Neuronal stem cell (in vitro differentiated cells): ENCODE measurements around the gene STAT5B.

ENCODE experiments used
- DNase-seq: peaks from one replicate; pipeline ENCODE4 v3.0.0-alpha.2; 2013; ENCODE audit warnings: low spot score
- H2AFZ ChIP-seq: one replicate; pipeline ENCODE4 v1.6.1; 2013; ENCODE audit warnings: mild to moderate bottlenecking, low read length, inconsistent platforms
- H2AK5ac ChIP-seq: 2 replicates; pipeline ENCODE4 v1.6.1; 2013; ENCODE audit warnings: low read depth, mild to moderate bottlenecking, inconsistent platforms, low read length, moderate library complexity, mixed read lengths
- H2BK120ac ChIP-seq: 2 replicates; pipeline ENCODE4 v1.6.1; 2013; ENCODE audit warnings: low read depth, mild to moderate bottlenecking, inconsistent platforms, low read length, moderate library complexity, mixed read lengths
- H2BK12ac ChIP-seq: one replicate; pipeline ENCODE4 v1.6.1; 2013; ENCODE audit warnings: low read length, inconsistent platforms
- H2BK15ac ChIP-seq: 2 replicates; pipeline ENCODE4 v1.6.1; 2013; ENCODE audit warnings: mild to moderate bottlenecking, low read length, inconsistent platforms, mixed read lengths
- H2BK5ac ChIP-seq: one replicate; pipeline ENCODE4 v1.6.1; 2013; ENCODE audit warnings: inconsistent platforms, mild to moderate bottlenecking, low read length, moderate library complexity
- H3K14ac ChIP-seq: one replicate; pipeline ENCODE4 v1.6.1; 2013; ENCODE audit warnings: low read length, inconsistent platforms
- H3K18ac ChIP-seq: 2 replicates; pipeline ENCODE4 v1.6.1; 2013; ENCODE audit warnings: low read length, inconsistent platforms
- H3K23ac ChIP-seq: 2 replicates; pipeline ENCODE4 v1.6.1; 2013; ENCODE audit warnings: low read depth, mild to moderate bottlenecking, mixed read lengths, low read length, inconsistent platforms; ENCODE audit not compliant: poor library complexity
- H3K27ac ChIP-seq: replicated peaks from 3 replicates; pipeline ENCODE4 v1.5.1; 2013; ENCODE audit warnings: low read length, inconsistent platforms
- H3K27me3 ChIP-seq, 3 experiments: 2 replicates each; pipeline ENCODE4 v1.6.1; 2013; ENCODE audit warnings: low read length in 3 of 3, mild to moderate bottlenecking in 2 of 3, inconsistent platforms in 1 of 3, low read depth in 1 of 3, mixed read lengths in 1 of 3, moderate library complexity in 1 of 3; ENCODE audit not compliant: control insufficient read depth in 3 of 3, insufficient read depth in 3 of 3
- H3K36me3 ChIP-seq, 2 donors: replicated peaks in 1 of 2; 2 replicates each; pipeline ENCODE4 v1.6.1; 2013; ENCODE audit warnings: low read length in 2 of 2; ENCODE audit not compliant: control insufficient read depth in 2 of 2, insufficient read depth in 2 of 2
- H3K4ac ChIP-seq: 2 replicates; pipeline ENCODE4 v1.6.1; 2013; ENCODE audit warnings: inconsistent platforms, mild to moderate bottlenecking, low read length, moderate library complexity
- H3K4me1 ChIP-seq, 2 donors: 1 replicate in 1 of 2; 2 replicates in 1 of 2; pipeline ENCODE4 v1.6.1; 2013; ENCODE audit warnings: low read length in 2 of 2, low read depth in 1 of 2; ENCODE audit not compliant: control insufficient read depth in 2 of 2, insufficient read depth in 1 of 2
- H3K4me2 ChIP-seq: one replicate; pipeline ENCODE4 v1.6.1; 2013; ENCODE audit warnings: mild to moderate bottlenecking, low read length, inconsistent platforms; ENCODE audit not compliant: insufficient read depth, poor library complexity, severe bottlenecking
- H3K4me3 ChIP-seq, 2 donors: 2 replicates each; pipeline ENCODE4 v1.5.1; 2013; ENCODE audit warnings: low read length in 2 of 2, mild to moderate bottlenecking in 2 of 2, inconsistent platforms in 1 of 2, moderate library complexity in 1 of 2
- H3K79me1 ChIP-seq: one replicate; pipeline ENCODE4 v1.6.1; 2013; ENCODE audit warnings: low read depth, mild to moderate bottlenecking, inconsistent platforms, low read length, moderate library complexity
- H3K9ac ChIP-seq: one replicate; pipeline ENCODE4 v1.6.1; 2013; ENCODE audit warnings: mild to moderate bottlenecking, low read depth, low read length, inconsistent platforms; ENCODE audit not compliant: poor library complexity
- H3K9me3 ChIP-seq, 2 donors: replicated peaks in 1 of 2; 2 replicates each; pipeline versions ENCODE3 to v1.6.1; 2013; ENCODE audit warnings: low read length in 2 of 2, mild to moderate bottlenecking in 2 of 2, inconsistent platforms in 1 of 2, low read depth in 1 of 2, mixed read lengths in 1 of 2, moderate library complexity in 1 of 2; ENCODE audit not compliant: control insufficient read depth in 2 of 2, insufficient read depth in 1 of 2
- H4K8ac ChIP-seq: one replicate; pipeline ENCODE4 v1.6.1; 2013; ENCODE audit warnings: low read depth, mild to moderate bottlenecking, inconsistent platforms, low read length, moderate library complexity
- H4K91ac ChIP-seq: one replicate; pipeline ENCODE4 v1.6.1; 2013; ENCODE audit warnings: low read length, low read depth, mild to moderate bottlenecking, inconsistent platforms; ENCODE audit not compliant: poor library complexity
- WGBS, 2 donors: extraction: QIAGEN DNeasy Blood & Tissue Kit; methylation state at CpG; one replicate each; pipeline ENCODE4 v1.1.7; 2013; ENCODE audit warnings: missing lambda C conversion rate in 2 of 2, mixed read lengths in 1 of 2; ENCODE audit not compliant: insufficient read length in 2 of 2, insufficient replicate concordance in 1 of 2; ENCODE audit errors: extremely low coverage in 2 of 2; 5-methylcytosine and 5-hydroxymethylcytosine counted together

STAT5B gene

GRCh38 chr17:42180922-42181850, 95.0 kb downstream of the STAT5B start, which contains the start of gene KCNH4:
TSS of gene KCNH4 (minus strand) at chr17:42181142. CDS start at chr17:42180945, 197 bp downstream.
- no peak within 1 kb of the TSS for H2AK5ac ChIP-seq
- no peak within 1 kb of the TSS for H2BK120ac ChIP-seq
- H3K36me3 ChIP-seq, result no peaks in the 10 kb centered on the region
- DNase-seq, result no peak
- H3K14ac ChIP-seq, result no peak within 1 kb of the TSS
- H2BK12ac ChIP-seq, result no peak within 1 kb of the TSS
- H4K91ac ChIP-seq, result no peak within 1 kb of the TSS
- peak within 1 kb of the TSS; percentile 22 for H3K4me2 ChIP-seq
- peak within 1 kb of the TSS in 1 of 2 donors; percentile 25 for H3K4me3 ChIP-seq
- no peak within 1 kb of the TSS for H3K4ac ChIP-seq
- peaks cover 19 to 21% of the 10 kb centered on the region in 2 donors for H3K4me1 ChIP-seq
- peak within 1 kb of the TSS; percentile 80 for H2AFZ ChIP-seq
- H3K27me3 ChIP-seq, result peaks cover 15 to 62% (median 52%) of the 10 kb centered on the region in 3 experiments
- H3K9ac ChIP-seq, result no peak within 1 kb of the TSS
- peaks cover 0 to 2% of the 10 kb centered on the region in 2 donors for H3K9me3 ChIP-seq
- H4K8ac ChIP-seq, result no peak within 1 kb of the TSS
- H3K18ac ChIP-seq, result no peak within 1 kb of the TSS
- no peaks in the 10 kb centered on the region for H3K79me1 ChIP-seq
- no peak within 1 kb of the TSS for H3K27ac ChIP-seq
- no CpG with 5 or more reads among the region's 60 CpGs for WGBS, 2 donors
- H3K23ac ChIP-seq, result peak within 1 kb of the TSS; percentile 56
- H2BK15ac ChIP-seq, result no peak within 1 kb of the TSS
- no peak within 1 kb of the TSS for H2BK5ac ChIP-seq

DNA sequence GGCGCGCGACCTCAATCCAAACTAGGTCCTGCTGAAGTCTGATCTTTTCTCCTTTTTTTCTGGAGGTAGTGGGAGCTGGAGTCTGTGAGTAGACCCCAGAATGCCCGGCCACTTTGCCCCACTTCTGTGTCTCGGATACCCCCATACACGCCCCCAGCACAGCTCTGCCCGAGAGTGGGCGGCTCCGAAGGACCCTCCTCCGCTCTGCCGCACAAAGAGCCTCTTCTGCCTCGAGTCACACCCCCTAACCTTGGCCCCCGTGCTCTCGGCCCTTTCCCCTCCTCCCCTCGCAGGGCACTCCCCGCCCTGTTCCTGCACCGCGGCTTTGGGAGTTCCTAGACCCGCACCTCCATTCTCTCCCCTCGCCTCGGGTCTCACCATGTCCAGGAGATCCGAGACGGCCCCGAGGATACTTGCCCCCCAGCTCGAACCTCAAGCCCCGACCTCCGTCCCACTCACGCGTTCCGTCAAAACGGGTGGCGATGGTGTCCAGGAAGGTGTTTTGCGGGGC, 95.7 kb downstream of the STAT5B start:
- Histone ChIP-seq H2AFZ (peak overlapping the region; percentile 80), H3K4me2 (peak overlapping the region; percentile 22), H2BK15ac (no peak overlapping the region), H3K23ac (peak overlapping the region; percentile 56), H2BK5ac (no peak overlapping the region), H2BK12ac (no peak overlapping the region), H3K27ac (no peak overlapping the region), H3K18ac (no peak overlapping the region), H4K8ac (no peak overlapping the region), H2BK120ac (no peak overlapping the region), H3K4me1 (peaks cover 14 to 16% of the 10 kb centered on the region in 2 donors), H3K36me3 (no peaks in the 10 kb centered on the region), H2AK5ac (no peak overlapping the region), H3K79me1 (no peaks in the 10 kb centered on the region), H3K9ac (no peak overlapping the region), H3K4me3 (peak overlapping the region in 1 of 2 donors; percentile 25), H3K27me3 (peaks cover 15 to 62% (median 55%) of the 10 kb centered on the region in 3 experiments), H3K9me3 (peaks cover 0 to 2% of the 10 kb centered on the region in 2 donors), H3K14ac (no peak overlapping the region), H3K4ac (no peak overlapping the region), H4K91ac (no peak overlapping the region)
- WGBS, 2 donors, result no CpG with 5 or more reads among the region's 33 CpGs
- no peak for DNase-seq

GRCh38 chr17:42179911-42180410, 96.2 kb downstream of the STAT5B start:
- H3K18ac ChIP-seq, result no peak overlapping the region
- DNase-seq, result peak; percentile 63
- no peak overlapping the region for H3K4ac ChIP-seq
- peak overlapping the region; percentile 12 for H3K9ac ChIP-seq
- H3K4me1 ChIP-seq, result peaks cover 11% of the 10 kb centered on the region in 2 donors
- H2AK5ac ChIP-seq, result no peak overlapping the region
- no peak overlapping the region for H2BK120ac ChIP-seq
- H3K4me2 ChIP-seq, result no peak overlapping the region
- no peak overlapping the region for H4K8ac ChIP-seq
- peaks cover 15 to 63% (median 53%) of the 10 kb centered on the region in 3 experiments for H3K27me3 ChIP-seq
- no peak overlapping the region for H3K27ac ChIP-seq
- peak overlapping the region; percentile 49 for H3K23ac ChIP-seq
- H4K91ac ChIP-seq, result no peak overlapping the region
- H2AFZ ChIP-seq, result peak overlapping the region; percentile 80
- no CpG with 5 or more reads among the region's 20 CpGs for WGBS, 2 donors
- no peak overlapping the region for H2BK12ac ChIP-seq
- no peak overlapping the region for H2BK5ac ChIP-seq
- H3K36me3 ChIP-seq, result no peaks in the 10 kb centered on the region
- H3K14ac ChIP-seq, result no peak overlapping the region
- H3K79me1 ChIP-seq, result no peaks in the 10 kb centered on the region
- H3K9me3 ChIP-seq, result peaks cover 0 to 2% of the 10 kb centered on the region in 2 donors
- H2BK15ac ChIP-seq, result no peak overlapping the region
- no peak overlapping the region for H3K4me3 ChIP-seq

DNA sequence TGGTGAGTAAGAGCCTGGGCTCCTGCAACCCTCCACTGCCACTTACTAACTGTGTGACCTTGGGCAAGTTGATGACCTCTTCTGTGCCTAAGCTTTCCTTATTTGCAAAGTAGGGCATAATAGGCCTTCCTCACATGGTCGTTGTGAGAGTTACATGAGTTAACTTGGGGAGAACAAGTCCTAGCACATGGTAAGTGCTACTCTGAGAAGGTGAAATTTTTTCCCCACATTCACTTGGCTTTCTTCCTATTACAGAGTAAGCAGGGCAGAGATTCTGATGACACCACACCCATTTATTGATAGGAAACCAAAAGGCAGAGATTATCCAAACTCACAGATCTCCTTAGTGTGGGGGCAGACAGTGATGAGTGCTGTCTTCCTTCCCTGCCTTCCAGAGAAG, 96.9 kb downstream of the STAT5B start:
- Histone ChIP-seq H2AFZ (no peak overlapping the region), H2BK12ac (no peak overlapping the region)

More for the DNA sequence above, 96.9 kb downstream of the STAT5B start:
- H3K27ac ChIP-seq, result no peak overlapping the region
- no CpG with 5 or more reads among the region's 1 CpG for WGBS, 2 donors
- H3K27me3 ChIP-seq, result peaks cover 15 to 57% (median 53%) of the 10 kb centered on the region in 3 experiments
- no peak overlapping the region for H3K4me3 ChIP-seq
- no peak overlapping the region for H3K4me2 ChIP-seq
- H2BK120ac ChIP-seq, result no peak overlapping the region
- no peak overlapping the region for H4K91ac ChIP-seq
- no peak overlapping the region for H3K9ac ChIP-seq
- no peak overlapping the region for H4K8ac ChIP-seq
- peaks cover 0 to 2% of the 10 kb centered on the region in 2 donors for H3K9me3 ChIP-seq
- H2BK5ac ChIP-seq, result no peak overlapping the region
- no peaks in the 10 kb centered on the region for H3K79me1 ChIP-seq
- no peak overlapping the region for H3K18ac ChIP-seq
- DNase-seq, result no peak
- no peak overlapping the region for H3K4ac ChIP-seq
- H3K14ac ChIP-seq, result no peak overlapping the region
- no peak overlapping the region for H2BK15ac ChIP-seq
- peak overlapping the region; percentile 49 for H3K23ac ChIP-seq
- H2AK5ac ChIP-seq, result no peak overlapping the region
- H3K36me3 ChIP-seq, result no peaks in the 10 kb centered on the region
- peaks cover 5% of the 10 kb centered on the region in 2 donors for H3K4me1 ChIP-seq
